Measurements from ENCODE around the gene SORCS1.
"Not testable (repeated sequence)": the region's sequence is repeated elsewhere in the genome, so short reads cannot be mapped to it uniquely, and the experiment has no call there.

The SORCS1 gene

GRCh38 chr10:106938513-106938912 lies 226.0 kb downstream of the SORCS1 start:
- no peak for DNase-seq

- no peak for DNase-seq
Observed at GRCh38 chr10:106935978-106936451, 228.5 kb downstream of the SORCS1 start.

- no peak for DNase-seq
Observed at GRCh38 chr10:106931853-106932249, 232.7 kb downstream of the SORCS1 start.

- DNase-seq: no peak
Observed at GRCh38 chr10:106931159-106931852, 233.2 kb downstream of the SORCS1 start.

- no peak for DNase-seq
Observed at GRCh38 chr10:106930751-106931150, 233.8 kb downstream of the SORCS1 start.

GRCh38 chr10:106929291-106929895 lies 235.1 kb downstream of the SORCS1 start:
- no peak for DNase-seq

- DNase-seq: not testable (repeated sequence)
Observed at GRCh38 chr10:106928151-106928550, 236.4 kb downstream of the SORCS1 start.

GRCh38 chr10:106925191-106925590 lies 239.3 kb downstream of the SORCS1 start:
- DNase-seq: no peak

GRCh38 chr10:106920538-106920937 lies 244.0 kb downstream of the SORCS1 start:
- DNase-seq: no peak

GRCh38 chr10:106919871-106920282 lies 244.6 kb downstream of the SORCS1 start:
- DNase-seq: no peak

GRCh38 chr10:106917452-106918055 lies 247.0 kb downstream of the SORCS1 start:
- DNase-seq: no peak

- no peak for DNase-seq
Observed at GRCh38 chr10:106914016-106914415, 250.5 kb downstream of the SORCS1 start.

GRCh38 chr10:106913348-106913747 lies 251.2 kb downstream of the SORCS1 start:
- no peak for DNase-seq

GRCh38 chr10:106911096-106911495 lies 253.4 kb downstream of the SORCS1 start:
- no peak for DNase-seq

GRCh38 chr10:106910666-106911065 lies 253.8 kb downstream of the SORCS1 start:
- DNase-seq: no peak

GRCh38 chr10:106908225-106908624 lies 256.3 kb downstream of the SORCS1 start:
- no peak for DNase-seq

- DNase-seq: no peak
Observed at GRCh38 chr10:106904209-106904608, 260.3 kb downstream of the SORCS1 start.

GRCh38 chr10:106903180-106903579 lies 261.3 kb downstream of the SORCS1 start:
- no peak for DNase-seq

- no peak for DNase-seq
Observed at GRCh38 chr10:106900016-106900652, 264.4 kb downstream of the SORCS1 start.

- DNase-seq: no peak
Observed at GRCh38 chr10:106898446-106898845, 266.1 kb downstream of the SORCS1 start.

GRCh38 chr10:106897719-106898118 lies 266.8 kb downstream of the SORCS1 start:
- no peak for DNase-seq

- DNase-seq: no peak
Observed at GRCh38 chr10:106894692-106895091, 269.8 kb downstream of the SORCS1 start.

- DNase-seq: no peak
Observed at GRCh38 chr10:106877574-106877973, 286.9 kb downstream of the SORCS1 start.

- DNase-seq: no peak
Observed at GRCh38 chr10:106874604-106874889, 290.0 kb downstream of the SORCS1 start.

Measured in activated naive CD4-positive, alpha-beta T cell (primary cell).